H9 (cell line): Measurements from ENCODE around the gene AFAP1. TPM values are rescaled to one million over a fixed set of nuclear protein-coding genes. Genes with fewer than 3 reads are reported as not detected.
A peak's percentile ranks its signal among the peaks of the same experiment; 100 is the strongest.

Experiments
- DNase-seq: peaks from one replicate; pipeline ENCODE4 v3.0.0-alpha.2; 2017
- H2AFZ ChIP-seq: one replicate; pipeline ENCODE4 v1.6.1; 2013; ENCODE audit warnings: mild to moderate bottlenecking, low read length, control low read depth, moderate library complexity
- H2AK5ac ChIP-seq: 2 replicates; pipeline ENCODE4 v1.6.1; 2013; ENCODE audit warnings: low read length, control low read depth, mixed read lengths; ENCODE audit not compliant: insufficient read length
- H2BK120ac ChIP-seq: one replicate; pipeline ENCODE4 v1.6.1; 2013; ENCODE audit warnings: low read depth, mild to moderate bottlenecking, low read length, control low read depth, inconsistent platforms; ENCODE audit not compliant: poor library complexity, severe bottlenecking
- H2BK12ac ChIP-seq: 2 replicates; pipeline ENCODE4 v1.6.1; 2013; ENCODE audit warnings: low read length, control low read depth, mixed read lengths, low read depth; ENCODE audit not compliant: insufficient read length
- H2BK15ac ChIP-seq: 2 replicates; pipeline ENCODE4 v1.6.1; 2013; ENCODE audit warnings: low read depth, low read length, control low read depth
- H2BK20ac ChIP-seq: one replicate; pipeline ENCODE4 v1.6.1; 2013; ENCODE audit warnings: low read depth, mild to moderate bottlenecking, low read length, control low read depth, inconsistent platforms; ENCODE audit not compliant: poor library complexity, severe bottlenecking
- H2BK5ac ChIP-seq: 2 replicates; pipeline ENCODE4 v1.6.1; 2013; ENCODE audit warnings: low read length, control low read depth, mixed read lengths; ENCODE audit not compliant: insufficient read length
- H3K14ac ChIP-seq: 2 replicates; pipeline ENCODE4 v1.6.1; 2013; ENCODE audit warnings: low read length, control low read depth; ENCODE audit not compliant: insufficient read depth
- H3K18ac ChIP-seq: 2 replicates; pipeline ENCODE4 v1.6.1; 2013; ENCODE audit warnings: low read depth, mild to moderate bottlenecking, mixed read lengths, low read length, control low read depth; ENCODE audit not compliant: insufficient read length
- H3K23ac ChIP-seq: 2 replicates; pipeline ENCODE4 v1.6.1; 2013; ENCODE audit warnings: low read length, control low read depth, mixed read lengths, low read depth; ENCODE audit not compliant: insufficient read length
- H3K23me2 ChIP-seq: 2 replicates; pipeline ENCODE4 v1.6.1; 2013; ENCODE audit warnings: low read depth, mild to moderate bottlenecking, mixed read lengths, low read length, control low read depth; ENCODE audit not compliant: insufficient read length, poor library complexity, severe bottlenecking
- H3K27ac ChIP-seq: 2 replicates; pipeline ENCODE4 v1.5.1; 2013; ENCODE audit warnings: low read length, control low read depth, mixed read lengths, low read depth; ENCODE audit not compliant: insufficient read length
- H3K27me3 ChIP-seq: 2 replicates; pipeline ENCODE4 v1.6.1; 2013; ENCODE audit warnings: low read length, control low read depth, inconsistent platforms; ENCODE audit not compliant: insufficient read depth
- H3K4ac ChIP-seq: 2 replicates; pipeline ENCODE4 v1.6.1; 2013; ENCODE audit warnings: low read depth, mild to moderate bottlenecking, control low read depth, inconsistent platforms, low read length, moderate library complexity
- H3K4me1 ChIP-seq: 2 replicates; pipeline ENCODE4 v1.6.1; 2013; ENCODE audit warnings: low read length, control low read depth, inconsistent platforms; ENCODE audit not compliant: insufficient read depth
- H3K4me2 ChIP-seq: 2 replicates; pipeline ENCODE4 v1.6.1; 2013; ENCODE audit warnings: low read length, control low read depth, mixed read lengths; ENCODE audit not compliant: insufficient read length, insufficient read depth
- H3K56ac ChIP-seq: 2 replicates; pipeline ENCODE4 v1.6.1; 2013; ENCODE audit warnings: low read depth, mild to moderate bottlenecking, mixed read lengths, low read length, control low read depth; ENCODE audit not compliant: insufficient read length
- H3K79me1 ChIP-seq: 2 replicates; pipeline ENCODE4 v1.6.1; 2013; ENCODE audit warnings: low read depth, mild to moderate bottlenecking, moderate library complexity, low read length, control low read depth, inconsistent platforms; ENCODE audit not compliant: insufficient read depth, poor library complexity, severe bottlenecking
- H3K79me2 ChIP-seq: 2 replicates; pipeline ENCODE4 v1.6.1; 2013; ENCODE audit warnings: low read length, control low read depth, inconsistent platforms; ENCODE audit not compliant: insufficient read depth
- H3K9ac ChIP-seq: 2 replicates; pipeline ENCODE4 v1.6.1; 2013; ENCODE audit warnings: low read length, control low read depth, mixed read lengths; ENCODE audit not compliant: insufficient read length; ENCODE audit errors: extremely low read depth
- H3K9me3 ChIP-seq: one replicate; pipeline ENCODE4 v1.6.1; 2013; ENCODE audit warnings: low read depth, low read length, inconsistent platforms; ENCODE audit not compliant: control insufficient read depth
- H3T11ph ChIP-seq: one replicate; pipeline ENCODE4 v1.6.1; 2013; ENCODE audit warnings: mild to moderate bottlenecking, low read length, control low read depth, inconsistent platforms
- H4K20me1 ChIP-seq: one replicate; pipeline ENCODE4 v1.6.1; 2013; ENCODE audit not compliant: control insufficient read depth, insufficient read length, insufficient read depth
- H4K5ac ChIP-seq: 2 replicates; pipeline ENCODE4 v1.6.1; 2013; ENCODE audit warnings: low read depth, mild to moderate bottlenecking, mixed read lengths, low read length, control low read depth; ENCODE audit not compliant: insufficient read length
- H4K8ac ChIP-seq: replicated peaks from 2 replicates; pipeline ENCODE4 v1.6.1; 2013; ENCODE audit warnings: low read length, control low read depth, mixed read lengths, low read depth; ENCODE audit not compliant: insufficient read length
- H4K91ac ChIP-seq: 2 replicates; pipeline ENCODE4 v1.6.1; 2013; ENCODE audit warnings: low read depth, mild to moderate bottlenecking, moderate library complexity, mixed read lengths, low read length, control low read depth; ENCODE audit not compliant: insufficient read length
- H3K27ac Mint-ChIP-seq, 3 experiments: 2 replicates in 2 of 3; 3 replicates in 1 of 3; pipeline ENCODE4 v1.8.0; 2020 to 2021; ENCODE audit warnings: mixed read lengths in 3 of 3, mild to moderate bottlenecking in 1 of 3, moderate library complexity in 1 of 3
- H3K27me3 Mint-ChIP-seq: 2 replicates; pipeline ENCODE4 v1.8.0; 2021; ENCODE audit warnings: low read depth, mild to moderate bottlenecking, moderate library complexity, mixed read lengths
- H3K36me3 Mint-ChIP-seq, 3 experiments: 2 replicates in 2 of 3; 3 replicates in 1 of 3; pipeline ENCODE4 v1.8.0; 2020 to 2021; ENCODE audit warnings: low read depth in 3 of 3, mixed read lengths in 3 of 3; ENCODE audit not compliant: insufficient read depth in 1 of 3
- H3K4me1 Mint-ChIP-seq, 2 experiments: 2 replicates each; pipeline ENCODE4 v1.8.0; 2020; ENCODE audit warnings: mixed read lengths in 2 of 2
- H3K4me3 Mint-ChIP-seq, 2 experiments: 2 replicates in 1 of 2; 3 replicates in 1 of 2; pipeline ENCODE4 v1.8.0; 2020 to 2021; ENCODE audit warnings: mild to moderate bottlenecking in 2 of 2, mixed read lengths in 2 of 2, moderate library complexity in 1 of 2
- H3K9me3 Mint-ChIP-seq, 2 experiments: 2 replicates in 1 of 2; 3 replicates in 1 of 2; pipeline ENCODE4 v1.8.0; 2020; ENCODE audit warnings: mild to moderate bottlenecking in 2 of 2, mixed read lengths in 2 of 2, moderate library complexity in 1 of 2
- WGBS: extraction: QIAGEN DNeasy Blood & Tissue Kit; methylation state at CpG from one replicate; pipeline ENCODE4 v1.1.7; 2013; ENCODE audit warnings: missing lambda C conversion rate, low lambda C conversion rate, mixed read lengths; ENCODE audit not compliant: insufficient read length; ENCODE audit errors: extremely low coverage; 5-methylcytosine and 5-hydroxymethylcytosine counted together
- total RNA-seq: library from RNA; stranded (reverse); gene quantifications from 2 replicates; pipeline ENCODE4 v1.2.1, GENCODE V29; 2021
- TF ChIP-seq, protein P1 (sequence below): fragments of 200-600 bp; sonication (generic); conservative IDR thresholded peaks from 3 replicates; pipeline ENCODE4 v1.8.0; 2021; ENCODE audit warnings: antibody characterized with exemption, mild to moderate bottlenecking

Gene AFAP1
- total RNA-seq, 1 experiment from 2014 or later, result 6.5 TPM

DNA sequence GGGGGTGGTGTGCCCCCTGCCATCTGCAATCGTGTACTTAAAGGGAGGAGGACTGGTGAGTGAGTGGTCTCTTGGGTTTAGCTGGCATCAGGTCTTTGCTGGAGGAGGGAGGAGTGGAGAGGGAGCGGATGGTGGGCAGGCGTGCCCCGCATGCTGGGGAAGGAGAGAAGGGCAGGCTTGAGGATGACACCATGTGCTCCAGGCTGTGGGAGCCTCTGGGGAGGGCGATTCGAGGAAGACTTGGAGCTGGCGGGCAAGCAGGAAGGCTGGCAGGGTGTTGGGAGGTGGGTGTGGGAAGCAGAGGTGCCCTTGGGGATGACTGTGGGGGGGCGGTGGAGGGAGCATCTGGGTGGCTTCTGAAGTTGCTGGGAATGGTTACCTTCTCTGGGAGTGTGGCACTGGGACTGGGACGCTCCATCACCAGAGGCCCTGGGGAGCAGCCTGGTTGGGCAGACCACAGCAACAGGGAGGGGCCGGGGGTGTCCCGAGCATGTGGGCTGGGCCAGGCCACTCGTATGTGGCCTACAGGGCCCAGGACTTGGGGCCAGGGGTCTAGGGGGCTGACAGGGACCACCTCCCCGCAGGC, 30.8 kb upstream of the AFAP1 start:
- peaks cover 21 to 27% of the 10 kb centered on the region in 2 experiments for H3K4me1 Mint-ChIP-seq
- no peak overlapping the region for H4K5ac ChIP-seq
- TF ChIP-seq, protein P1, sequence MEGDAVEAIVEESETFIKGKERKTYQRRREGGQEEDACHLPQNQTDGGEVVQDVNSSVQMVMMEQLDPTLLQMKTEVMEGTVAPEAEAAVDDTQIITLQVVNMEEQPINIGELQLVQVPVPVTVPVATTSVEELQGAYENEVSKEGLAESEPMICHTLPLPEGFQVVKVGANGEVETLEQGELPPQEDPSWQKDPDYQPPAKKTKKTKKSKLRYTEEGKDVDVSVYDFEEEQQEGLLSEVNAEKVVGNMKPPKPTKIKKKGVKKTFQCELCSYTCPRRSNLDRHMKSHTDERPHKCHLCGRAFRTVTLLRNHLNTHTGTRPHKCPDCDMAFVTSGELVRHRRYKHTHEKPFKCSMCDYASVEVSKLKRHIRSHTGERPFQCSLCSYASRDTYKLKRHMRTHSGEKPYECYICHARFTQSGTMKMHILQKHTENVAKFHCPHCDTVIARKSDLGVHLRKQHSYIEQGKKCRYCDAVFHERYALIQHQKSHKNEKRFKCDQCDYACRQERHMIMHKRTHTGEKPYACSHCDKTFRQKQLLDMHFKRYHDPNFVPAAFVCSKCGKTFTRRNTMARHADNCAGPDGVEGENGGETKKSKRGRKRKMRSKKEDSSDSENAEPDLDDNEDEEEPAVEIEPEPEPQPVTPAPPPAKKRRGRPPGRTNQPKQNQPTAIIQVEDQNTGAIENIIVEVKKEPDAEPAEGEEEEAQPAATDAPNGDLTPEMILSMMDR, result no peak
- no peaks in the 10 kb centered on the region for H3K79me1 ChIP-seq
- H2AK5ac ChIP-seq, result no peak overlapping the region
- no peaks in the 10 kb centered on the region for H3K27me3 ChIP-seq
- H3K9me3 Mint-ChIP-seq, result no peaks in the 10 kb centered on the region; a peak in 1 of 5 replicates
- no peak overlapping the region for H4K91ac ChIP-seq
- no peak overlapping the region for H2BK12ac ChIP-seq
- H2BK120ac ChIP-seq, result no peak overlapping the region
- no peaks in the 10 kb centered on the region; a peak in 1 of 7 replicates for H3K36me3 Mint-ChIP-seq
- no peak overlapping the region for H2BK15ac ChIP-seq
- H3K9me3 ChIP-seq, result no peaks in the 10 kb centered on the region
- peaks cover 2% of the 10 kb centered on the region for H4K20me1 ChIP-seq
- H3K23me2 ChIP-seq, result no peaks in the 10 kb centered on the region
- H4K8ac ChIP-seq, result no peak overlapping the region
- H2BK20ac ChIP-seq, result no peak overlapping the region
- H2BK5ac ChIP-seq, result no peak overlapping the region
- no CpG with 5 or more reads among the region's 13 CpGs for WGBS
- no peak overlapping the region for H3K4me3 Mint-ChIP-seq
- H3K4me1 ChIP-seq, result no peaks in the 10 kb centered on the region; the same call in 1 of the 2 replicates
- no peak for DNase-seq
- H3K27me3 Mint-ChIP-seq, result no peaks in the 10 kb centered on the region
- H3K4ac ChIP-seq, result no peak overlapping the region
- H3K27ac Mint-ChIP-seq, result peak overlapping the region in 2 of 3 experiments; percentile 12 to 69; a peak in 4 of 7 replicates
- H3K4me2 ChIP-seq, result no peak overlapping the region
- no peak overlapping the region for H3K23ac ChIP-seq
- H3K14ac ChIP-seq, result no peak overlapping the region
- no peak overlapping the region for H3T11ph ChIP-seq
- H3K9ac ChIP-seq, result no peak overlapping the region
- H3K18ac ChIP-seq, result no peak overlapping the region
- H3K79me2 ChIP-seq, result no peaks in the 10 kb centered on the region
- H3K27ac ChIP-seq, result no peak overlapping the region
- no peak overlapping the region for H3K56ac ChIP-seq
- no peak overlapping the region for H2AFZ ChIP-seq
